Thyroid gland (tissue), 4 donors: ENCODE results near the gene MAMDC4. TPM values are rescaled to one million over a fixed set of nuclear protein-coding genes. Genes with fewer than 3 reads are reported as not detected.
"Not testable (repeated sequence)": the region's sequence is repeated elsewhere in the genome, so short reads cannot be mapped to it uniquely, and the experiment has no call there.

Source experiments
- DNase-seq, 2 donors: peaks; one replicate each; pipeline ENCODE4 v3.0.0-alpha.2; 2019
- H3K27ac ChIP-seq, 3 donors: fragments of 200-600 bp; sonication (generic); 1 replicate in 2 of 3; 2 replicates in 1 of 3; pipeline ENCODE4 v1.5.1; 2016 to 2019; ENCODE audit warnings: mild to moderate bottlenecking in 1 of 3, moderate library complexity in 1 of 3
- H3K27me3 ChIP-seq: fragments of 200-600 bp; sonication (generic); one replicate; pipeline ENCODE4 v1.5.1; 2019
- H3K36me3 ChIP-seq, 2 donors: fragments of 200-600 bp; sonication (generic); one replicate each; pipeline ENCODE4 v1.5.1; 2016 to 2019
- H3K4me1 ChIP-seq, 2 donors: fragments of 200-600 bp; sonication (generic); one replicate each; pipeline ENCODE4 v1.5.1; 2017 to 2019
- H3K4me3 ChIP-seq, 3 donors: fragments of 200-600 bp; sonication (generic); replicated peaks in 1 of 3; 1 replicate in 2 of 3; 2 replicates in 1 of 3; pipeline ENCODE4 v1.5.1; 2016; ENCODE audit warnings: mild to moderate bottlenecking in 1 of 3
- H3K9me3 ChIP-seq: fragments of 200-600 bp; sonication (generic); one replicate; pipeline ENCODE4 v1.5.1; 2017
- CTCF ChIP-seq, 6 experiments: fragments of 200-600 bp in 3 of 6; fragments of 450-650 bp in 3 of 6; sonication (generic) in 3 of 6; IDR thresholded peaks; one replicate each; pipeline ENCODE4 v1.5.1; 2016 to 2019; ENCODE audit warnings: antibody characterized with exemption in 6 of 6, mild to moderate bottlenecking in 2 of 6, inconsistent platforms in 1 of 6, moderate library complexity in 1 of 6
- POLR2A ChIP-seq, 2 donors: fragments of 450-650 bp; IDR thresholded peaks; one replicate each; pipeline ENCODE4 v1.6.1; 2017; ENCODE audit warnings: antibody characterized with exemption in 2 of 2, mild to moderate bottlenecking in 2 of 2, moderate library complexity in 1 of 2
- WGBS, 2 donors: methylation state at CpG; one replicate each; pipeline ENCODE4 v1.1.5; 2017; 5-methylcytosine and 5-hydroxymethylcytosine counted together
- intact Hi-C: fragments of 100-400 bp; cut with DNase I; formaldehyde crosslinking; loops from one replicate; pipeline ENCODE4 v1.15.1; 2023
- total RNA-seq, 4 donors: library from RNA; depleted of rRNA; stranded (reverse); fragments of >200 nt; gene quantifications; one replicate each; pipeline ENCODE4 v1.2.3, GENCODE V29; 2016

MAMDC4 gene
- total RNA-seq, 4 donors from 2014 or later: 4.1 to 20.4 (median 9.0) TPM

- H3K4me3 ChIP-seq: no peak overlapping the region
- intact Hi-C loops: no loop called here
- TF ChIP-seq CTCF (IDR thresholded peaks at IDR 0.05) (no peak), POLR2A (IDR thresholded peaks at IDR 0.05) (no peak)
- H3K27me3 ChIP-seq: no peaks in the 10 kb centered on the region
- H3K9me3 ChIP-seq: no peaks in the 10 kb centered on the region
- no peak overlapping the region for H3K27ac ChIP-seq
- peaks cover 20 to 27% of the 10 kb centered on the region in 2 donors for H3K4me1 ChIP-seq
- DNase-seq: no peak
- H3K36me3 ChIP-seq: peaks cover 14 to 15% of the 10 kb centered on the region in 2 donors
- WGBS, 2 donors: 95 to 99% methylated on average over 18 of the region's 18 CpGs
These were observed 15.3 kb downstream of the MAMDC4 start for GRCh38 chr9:136867480-136867879.

- intact Hi-C loops: no loop called here
- Histone ChIP-seq H3K36me3 (peaks cover 10% of the 10 kb centered on the region in 2 donors), H3K4me1 (peaks cover 20 to 27% of the 10 kb centered on the region in 2 donors), H3K27ac (no peak overlapping the region), H3K9me3 (no peaks in the 10 kb centered on the region), H3K27me3 (no peaks in the 10 kb centered on the region), H3K4me3 (no peak overlapping the region)
- DNase-seq: no peak
- 97 to 98% methylated on average over 18 of the region's 18 CpGs for WGBS, 2 donors
- TF ChIP-seq CTCF (IDR thresholded peaks at IDR 0.05) (no peak), POLR2A (IDR thresholded peaks at IDR 0.05) (no peak)
These were observed 15.8 kb downstream of the MAMDC4 start for GRCh38 chr9:136867917-136868316.

GRCh38 chr9:136868644-136869043 lies 16.5 kb downstream of the MAMDC4 start:
- WGBS, 2 donors: 95% methylated on average over 11 of the region's 11 CpGs

GRCh38 chr9:136869611-136870010 lies 17.5 kb downstream of the MAMDC4 start:
- H3K9me3 ChIP-seq, H3K4me3 ChIP-seq, intact Hi-C loops, H3K27me3 ChIP-seq, H3K36me3 ChIP-seq: not testable (repeated sequence)
- DNase-seq: peak; percentile 44 to 52
- peaks cover 20 to 22% of the 10 kb centered on the region in 2 donors for H3K4me1 ChIP-seq
- peak overlapping the region in 2 of 3 donors; percentile 49 to 52 for H3K27ac ChIP-seq
- WGBS, 2 donors: 48 to 63% methylated on average over 2 of the region's 2 CpGs

More at GRCh38 chr9:136868644-136869043, 16.5 kb downstream of the MAMDC4 start:
- Histone ChIP-seq H3K4me1 (peaks cover 20 to 27% of the 10 kb centered on the region in 2 donors), H3K4me3 (no peak overlapping the region), H3K36me3 (peaks cover 2 to 3% of the 10 kb centered on the region in 2 donors), H3K27me3 (no peaks in the 10 kb centered on the region), H3K27ac (peak overlapping the region in 1 of 3 donors; percentile 53), H3K9me3 (no peaks in the 10 kb centered on the region)
- DNase-seq: no peak
- intact Hi-C loops: no loop called here
- TF ChIP-seq POLR2A (IDR thresholded peaks at IDR 0.05) (no peak), CTCF (IDR thresholded peaks at IDR 0.05) (no peak)

GRCh38 chr9:136875155-136875554 lies 23.0 kb downstream of the MAMDC4 start:
- TF ChIP-seq CTCF (IDR thresholded peaks at IDR 0.05) (no peak), POLR2A (IDR thresholded peaks at IDR 0.05) (no peak)
- no peaks in the 10 kb centered on the region for H3K36me3 ChIP-seq
- no peak for DNase-seq
- H3K27me3 ChIP-seq: no peaks in the 10 kb centered on the region
- no peak overlapping the region for H3K27ac ChIP-seq
- no peaks in the 10 kb centered on the region for H3K9me3 ChIP-seq
- H3K4me3 ChIP-seq: no peak overlapping the region
- peaks cover 0 to 7% of the 10 kb centered on the region in 2 donors for H3K4me1 ChIP-seq
- intact Hi-C loops: no loop called here
- WGBS, 2 donors: 91 to 93% methylated on average over 6 of the region's 6 CpGs

GRCh38 chr9:136876476-136876875 lies 24.3 kb downstream of the MAMDC4 start:
- 78 to 87% methylated on average over 4 to 5 of the region's 5 CpGs for WGBS, 2 donors
- H3K9me3 ChIP-seq: no peaks in the 10 kb centered on the region
- peaks cover 0 to 9% of the 10 kb centered on the region in 2 donors for H3K4me1 ChIP-seq
- DNase-seq: no peak
- H3K27ac ChIP-seq: no peak overlapping the region
- intact Hi-C loops: no loop called here
- TF ChIP-seq CTCF (IDR thresholded peaks at IDR 0.05): no peak
- no peak for TF ChIP-seq POLR2A (IDR thresholded peaks at IDR 0.05)
- H3K36me3 ChIP-seq: no peaks in the 10 kb centered on the region
- no peaks in the 10 kb centered on the region for H3K27me3 ChIP-seq
- H3K4me3 ChIP-seq: no peak overlapping the region
